Mesenchymal stem cell (in vitro differentiated cells and primary cell): ENCODE data around the gene RNF112.
A peak's percentile ranks its signal among the peaks of the same experiment; 100 is the strongest.

ENCODE experiments used
- DNase-seq: peaks from one replicate; pipeline ENCODE4 v3.0.0-alpha.2; 2013
- H2AFZ ChIP-seq: one replicate; pipeline ENCODE4 v1.6.1; 2013; ENCODE audit warnings: low read depth, mild to moderate bottlenecking, control low read depth, inconsistent platforms, low read length, moderate library complexity
- H2AK5ac ChIP-seq: 2 replicates; pipeline ENCODE4 v1.6.1; 2013; ENCODE audit warnings: low read length, moderate library complexity, mild to moderate bottlenecking, inconsistent platforms; ENCODE audit not compliant: severe bottlenecking
- H2BK120ac ChIP-seq: one replicate; pipeline ENCODE4 v1.6.1; 2013; ENCODE audit warnings: low read depth, mild to moderate bottlenecking, inconsistent platforms, low read length, moderate library complexity
- H2BK12ac ChIP-seq, 2 experiments: one replicate each; pipeline ENCODE4 v1.6.1; 2013; ENCODE audit warnings: inconsistent platforms in 2 of 2, low read length in 2 of 2, mild to moderate bottlenecking in 2 of 2, moderate library complexity in 2 of 2, control low read depth in 1 of 2
- H2BK15ac ChIP-seq: one replicate; pipeline ENCODE4 v1.6.1; 2013; ENCODE audit warnings: mild to moderate bottlenecking, low read depth, inconsistent platforms; ENCODE audit not compliant: poor library complexity, severe bottlenecking
- H2BK5ac ChIP-seq: 2 replicates; pipeline ENCODE4 v1.6.1; 2013; ENCODE audit warnings: low read depth, mild to moderate bottlenecking, low read length, control low read depth, inconsistent platforms; ENCODE audit not compliant: poor library complexity, severe bottlenecking
- H3K14ac ChIP-seq, 2 experiments: one replicate each; pipeline ENCODE4 v1.6.1; 2013; ENCODE audit warnings: inconsistent platforms in 2 of 2, low read length in 2 of 2, control low read depth in 1 of 2, mild to moderate bottlenecking in 1 of 2, moderate library complexity in 1 of 2
- H3K18ac ChIP-seq, 2 experiments: one replicate each; pipeline ENCODE4 v1.6.1; 2013; ENCODE audit warnings: inconsistent platforms in 2 of 2, low read length in 2 of 2, control low read depth in 1 of 2, low read depth in 1 of 2, mild to moderate bottlenecking in 1 of 2
- H3K23ac ChIP-seq, 2 experiments: one replicate each; pipeline ENCODE4 v1.6.1; 2013; ENCODE audit warnings: inconsistent platforms in 2 of 2, low read length in 2 of 2, mild to moderate bottlenecking in 2 of 2, moderate library complexity in 2 of 2, control low read depth in 1 of 2
- H3K27ac ChIP-seq: 2 replicates; pipeline ENCODE4 v1.5.1; 2013; ENCODE audit warnings: mild to moderate bottlenecking, moderate library complexity, low read length, control low read depth, inconsistent platforms; ENCODE audit not compliant: poor library complexity, severe bottlenecking
- H3K27me3 ChIP-seq, 2 experiments: 2 replicates each; pipeline versions ENCODE4 v1.6.1 to v1.7.0; 2013; ENCODE audit warnings: low read length in 2 of 2, mild to moderate bottlenecking in 2 of 2, moderate library complexity in 2 of 2, control low read depth in 1 of 2, inconsistent platforms in 1 of 2; ENCODE audit not compliant: control insufficient read depth in 1 of 2, insufficient read depth in 1 of 2
- H3K36me3 ChIP-seq, 2 experiments: 2 replicates each; pipeline versions ENCODE4 v1.6.1 to v1.7.0; 2013; ENCODE audit warnings: low read length in 2 of 2, control low read depth in 1 of 2, inconsistent platforms in 1 of 2, low read depth in 1 of 2, mild to moderate bottlenecking in 1 of 2; ENCODE audit not compliant: insufficient read depth in 2 of 2, control insufficient read depth in 1 of 2
- H3K4ac ChIP-seq, 2 experiments: one replicate each; pipeline ENCODE4 v1.6.1; 2013; ENCODE audit warnings: inconsistent platforms in 2 of 2, low read length in 2 of 2, mild to moderate bottlenecking in 2 of 2, moderate library complexity in 2 of 2, control low read depth in 1 of 2, low read depth in 1 of 2
- H3K4me1 ChIP-seq: 2 replicates; pipeline ENCODE4 v1.6.1; 2013; ENCODE audit warnings: low read depth, low read length, control low read depth; ENCODE audit not compliant: control insufficient read depth, insufficient read depth
- H3K4me2 ChIP-seq: 2 replicates; pipeline ENCODE4 v1.6.1; 2013; ENCODE audit warnings: low read length, mild to moderate bottlenecking, inconsistent platforms; ENCODE audit not compliant: poor library complexity, severe bottlenecking
- H3K4me3 ChIP-seq, 2 experiments: 2 replicates each; pipeline versions ENCODE4 v1.5.1 to v1.7.0; 2013; ENCODE audit warnings: low read length in 2 of 2, mild to moderate bottlenecking in 2 of 2, control low read depth in 1 of 2, low read depth in 1 of 2; ENCODE audit not compliant: insufficient read depth in 1 of 2
- H3K79me1 ChIP-seq: replicated peaks from 2 replicates; pipeline ENCODE4 v1.6.1; 2013; ENCODE audit warnings: mild to moderate bottlenecking, control low read depth, low read length, inconsistent platforms; ENCODE audit not compliant: poor library complexity, severe bottlenecking
- H3K9ac ChIP-seq: 2 replicates; pipeline ENCODE4 v1.7.0; 2013; ENCODE audit warnings: mild to moderate bottlenecking, low read length, moderate library complexity
- H3K9me3 ChIP-seq: 2 replicates; pipeline ENCODE4 v1.7.0; 2013; ENCODE audit warnings: mild to moderate bottlenecking, low read length; ENCODE audit not compliant: control insufficient read depth
- H4K8ac ChIP-seq: one replicate; pipeline ENCODE4 v1.6.1; 2013; ENCODE audit warnings: inconsistent platforms, mild to moderate bottlenecking, low read length, moderate library complexity
- H4K91ac ChIP-seq: one replicate; pipeline ENCODE4 v1.6.1; 2013; ENCODE audit warnings: mild to moderate bottlenecking, low read length, inconsistent platforms
- WGBS: methylation state at CpG from one replicate; pipeline ENCODE4 v1.1.7; 2013; ENCODE audit warnings: mixed read lengths; 5-methylcytosine and 5-hydroxymethylcytosine counted together

RNF112 gene

DNA sequence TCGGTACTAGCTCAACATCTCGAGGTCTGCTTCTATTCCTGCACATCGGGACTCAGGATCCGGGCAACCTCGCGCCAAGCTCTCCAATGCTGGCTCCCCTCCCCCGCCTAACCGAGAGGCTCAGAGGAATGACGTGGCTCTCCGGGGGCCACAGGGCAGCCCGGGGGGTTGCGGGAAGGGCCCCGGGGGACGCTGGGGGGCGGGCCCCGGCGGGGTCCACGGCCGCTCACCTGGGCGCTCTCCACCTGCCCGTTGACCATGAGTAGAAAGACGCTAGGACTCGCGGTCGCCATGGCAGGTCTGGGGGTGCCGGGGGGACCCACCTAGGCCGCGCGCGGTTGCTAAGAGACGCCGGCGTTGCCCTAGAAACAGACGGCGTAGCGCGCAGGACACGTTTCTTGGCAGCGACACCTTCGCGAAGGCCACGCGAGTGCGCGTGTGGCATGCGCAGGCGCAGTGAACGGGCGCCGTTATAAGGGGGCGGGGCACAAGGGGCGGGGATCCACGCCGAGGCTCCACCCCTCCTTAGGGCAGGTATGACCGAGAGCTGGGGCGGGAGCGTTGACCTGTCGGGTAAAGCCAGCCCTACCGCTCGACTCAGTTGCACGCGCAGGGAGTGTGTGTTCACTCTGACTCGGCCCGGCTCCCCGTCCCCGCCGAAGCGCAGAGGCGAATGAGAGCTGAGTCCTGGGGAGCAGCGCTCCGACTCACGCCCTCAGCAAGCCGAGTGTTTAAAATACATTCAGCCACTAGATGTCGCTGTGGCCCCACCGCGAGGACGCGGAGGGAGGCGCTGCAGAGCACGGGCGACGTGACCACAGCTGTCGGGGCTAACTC is 48.5 kb upstream of the RNF112 start, which contains the start of gene B9D1:
B9D1 (minus strand) TSS at position 447 of the 837 bp plus-strand sequence; CDS start at position 293, 154 bp downstream.
- under 1% methylated on average over 76 of the region's 83 CpGs for WGBS
- H4K8ac ChIP-seq: peak within 1 kb of the TSS; percentile 84
- H2BK120ac ChIP-seq: peak within 1 kb of the TSS; percentile 68
- H3K9me3 ChIP-seq: no peaks in the 10 kb centered on the region
- peak within 1 kb of the TSS; percentile 89 for H3K9ac ChIP-seq
- H2BK15ac ChIP-seq: peak within 1 kb of the TSS; percentile 75
- peak within 1 kb of the TSS; percentile 72 for H3K4me2 ChIP-seq
- H2BK12ac ChIP-seq: peak within 1 kb of the TSS; percentile 56 to 64
- DNase-seq: peak; percentile 92
- peak within 1 kb of the TSS; percentile 42 for H3K27ac ChIP-seq
- peak within 1 kb of the TSS; percentile 68 to 74 for H3K4ac ChIP-seq
- H3K4me1 ChIP-seq: peaks cover 18% of the 10 kb centered on the region
- H3K23ac ChIP-seq: peak within 1 kb of the TSS in 1 of 2 experiments; percentile 23
- no peaks in the 10 kb centered on the region for H3K27me3 ChIP-seq
- peak within 1 kb of the TSS; percentile 59 to 90 for H3K4me3 ChIP-seq
- peak within 1 kb of the TSS; percentile 75 for H2AFZ ChIP-seq
- H4K91ac ChIP-seq: peak within 1 kb of the TSS; percentile 76
- H3K36me3 ChIP-seq: peaks cover 11 to 28% of the 10 kb centered on the region in 2 experiments
- peak within 1 kb of the TSS; percentile 45 for H2BK5ac ChIP-seq
- peak within 1 kb of the TSS; percentile 5 for H2AK5ac ChIP-seq
- peaks cover 17% of the 10 kb centered on the region for H3K79me1 ChIP-seq
- H3K14ac ChIP-seq: peak within 1 kb of the TSS in 1 of 2 experiments; percentile 89
- H3K18ac ChIP-seq: peak within 1 kb of the TSS; percentile 73 to 86

- no peak overlapping the region for H2BK120ac ChIP-seq
- no peak overlapping the region for H2AFZ ChIP-seq
- peaks cover 17% of the 10 kb centered on the region for H3K79me1 ChIP-seq
- no peaks in the 10 kb centered on the region for H3K27me3 ChIP-seq
- peaks cover 5 to 22% of the 10 kb centered on the region in 2 experiments for H3K36me3 ChIP-seq
- H3K27ac ChIP-seq: no peak overlapping the region
- no peaks in the 10 kb centered on the region for H3K9me3 ChIP-seq
- peak overlapping the region; percentile 89 for H3K9ac ChIP-seq
- peak overlapping the region; percentile 15 for H4K91ac ChIP-seq
- peak overlapping the region; percentile 71 for H4K8ac ChIP-seq
- peak overlapping the region; percentile 59 to 90 for H3K4me3 ChIP-seq
- H3K4ac ChIP-seq: no peak overlapping the region
- no peak for DNase-seq
- H3K14ac ChIP-seq: no peak overlapping the region
- H2BK12ac ChIP-seq: no peak overlapping the region
- no peak overlapping the region for H3K18ac ChIP-seq
- 51% methylated on average over 13 of the region's 14 CpGs for WGBS
- no peak overlapping the region for H2BK5ac ChIP-seq
- no peak overlapping the region for H3K23ac ChIP-seq
- H3K4me2 ChIP-seq: peak overlapping the region; percentile 72
- H2AK5ac ChIP-seq: no peak overlapping the region
- H3K4me1 ChIP-seq: peaks cover 18% of the 10 kb centered on the region
- H2BK15ac ChIP-seq: no peak overlapping the region
Measured at GRCh38 chr17:19363114-19363438, 48.0 kb upstream of the RNF112 start.

DNA sequence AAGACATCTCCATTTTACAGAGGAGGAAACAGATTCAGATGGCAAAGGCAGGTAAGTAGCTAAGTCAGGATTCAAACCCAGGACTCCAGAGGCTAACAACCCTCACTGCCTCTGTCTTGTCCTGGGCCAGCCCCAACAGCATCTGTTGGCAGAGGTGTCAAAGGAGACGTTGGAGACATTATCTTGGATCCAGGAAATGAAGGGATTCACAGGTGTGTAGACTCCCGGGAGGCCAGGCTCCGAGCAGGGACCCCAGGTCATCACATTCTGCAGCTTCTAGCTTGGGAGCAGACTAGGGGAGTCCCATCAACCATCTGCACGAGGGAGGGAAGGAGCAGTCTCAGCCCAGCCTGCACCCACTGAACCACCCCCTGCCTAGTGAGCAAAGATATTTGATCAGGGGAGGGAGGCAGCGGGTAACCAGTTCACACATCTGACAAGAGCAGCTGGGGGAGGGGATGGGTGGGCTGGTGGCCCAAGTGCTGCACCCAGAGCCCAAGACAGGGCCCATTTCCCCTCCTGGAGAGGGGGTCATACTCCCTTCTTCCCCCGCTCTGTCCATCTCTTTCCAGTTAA is 47.5 kb upstream of the RNF112 start:
- Histone ChIP-seq H3K36me3 (peaks cover under 1 to 17% of the 10 kb centered on the region in 2 experiments), H3K4ac (no peak overlapping the region), H3K27ac (no peak overlapping the region), H3K4me3 (peak overlapping the region in 1 of 2 experiments; percentile 90), H3K18ac (peak overlapping the region in 1 of 2 experiments; percentile 44), H3K14ac (no peak overlapping the region), H2BK5ac (no peak overlapping the region), H3K27me3 (no peaks in the 10 kb centered on the region), H2BK120ac (no peak overlapping the region), H3K4me1 (peaks cover 18% of the 10 kb centered on the region), H3K9ac (peak overlapping the region; percentile 89), H3K23ac (no peak overlapping the region), H3K79me1 (peaks cover 17% of the 10 kb centered on the region), H4K91ac (no peak overlapping the region), H3K9me3 (no peaks in the 10 kb centered on the region), H2BK15ac (peak overlapping the region; percentile 26), H2AFZ (no peak overlapping the region), H4K8ac (no peak overlapping the region), H3K4me2 (no peak overlapping the region), H2BK12ac (peak overlapping the region; percentile 17 to 56), H2AK5ac (no peak overlapping the region)
- 77% methylated on average over 5 of the region's 6 CpGs for WGBS
- no peak for DNase-seq
